DOHH2 (cell line): ENCODE results near the gene DOK7.

ENCODE experiments used
- H3F3A ChIP-seq: fragments of 200-600 bp; sonication (generic), shearing (Covaris generic); 2 replicates; pipeline ENCODE4 v1.6.0; 2016; ENCODE audit warnings: antibody characterized with exemption, mild to moderate bottlenecking; ENCODE audit not compliant: control insufficient read depth, insufficient read depth
- H3K27ac ChIP-seq: fragments of 200-600 bp; sonication (generic); 2 replicates; pipeline ENCODE4 v1.5.1; 2014; ENCODE audit warnings: low read depth, mild to moderate bottlenecking, low read length, moderate library complexity
- H3K27me3 ChIP-seq: fragments of 200-600 bp; sonication (generic); 2 replicates; pipeline ENCODE4 v1.6.1; 2014; ENCODE audit warnings: mild to moderate bottlenecking, low read length, mixed read lengths; ENCODE audit not compliant: control insufficient read depth
- H3K36me3 ChIP-seq: fragments of 200-600 bp; sonication (generic); 2 replicates; pipeline ENCODE4 v1.6.1; 2014; ENCODE audit warnings: mild to moderate bottlenecking, low read length, moderate library complexity, mixed read lengths; ENCODE audit not compliant: control insufficient read depth
- H3K4me1 ChIP-seq: fragments of 200-600 bp; sonication (generic); 2 replicates; pipeline ENCODE4 v1.6.1; 2014; ENCODE audit warnings: mild to moderate bottlenecking, low read length, mixed read lengths; ENCODE audit not compliant: control insufficient read depth
- H3K4me2 ChIP-seq: fragments of 200-600 bp; sonication (generic); 2 replicates; pipeline ENCODE4 v1.6.0; 2014; ENCODE audit warnings: mild to moderate bottlenecking, low read length, moderate library complexity
- H3K4me3 ChIP-seq: fragments of 200-600 bp; sonication (generic); 2 replicates; pipeline ENCODE4 v1.5.1; 2014; ENCODE audit warnings: mild to moderate bottlenecking, low read length, mixed read lengths
- H3K79me2 ChIP-seq: fragments of 200-600 bp; sonication (generic); 2 replicates; pipeline ENCODE4 v1.6.1; 2014; ENCODE audit warnings: mild to moderate bottlenecking, low read length, mixed read lengths; ENCODE audit not compliant: control insufficient read depth
- H3K9me2 ChIP-seq: fragments of 200-600 bp; sonication (generic); replicated peaks from 2 replicates; pipeline ENCODE4 v1.6.1; 2014; ENCODE audit warnings: mild to moderate bottlenecking, low read length, mixed read lengths; ENCODE audit not compliant: control insufficient read depth
- H3K9me3 ChIP-seq: fragments of 200-600 bp; sonication (generic); 2 replicates; pipeline ENCODE4 v1.6.1; 2014; ENCODE audit warnings: antibody characterized with exemption, low read length, mixed read lengths; ENCODE audit not compliant: control insufficient read depth, insufficient read depth
- H4K20me1 ChIP-seq: fragments of 200-600 bp; sonication (generic); 2 replicates; pipeline ENCODE4 v1.6.0; 2014; ENCODE audit warnings: low read depth, mild to moderate bottlenecking, antibody characterized with exemption, low read length, moderate library complexity; ENCODE audit not compliant: control insufficient read depth, insufficient read depth
- CTCF ChIP-seq: fragments of 200-600 bp; sonication (generic); IDR thresholded peaks from one replicate; pipeline ENCODE4 v1.5.1; 2014; ENCODE audit warnings: antibody characterized with exemption, mild to moderate bottlenecking, low read depth, low read length; ENCODE audit not compliant: poor library complexity, severe bottlenecking
- EZH2phosphoT487 ChIP-seq: fragments of 200-600 bp; sonication (generic); IDR thresholded peaks from 2 replicates; pipeline ENCODE4 v1.6.1; 2017; ENCODE audit warnings: borderline replicate concordance, mild to moderate bottlenecking, antibody characterized with exemption, low read length, moderate library complexity, mixed read lengths

DOK7 gene

GRCh38 chr4:3468154-3468553 is 5.0 kb downstream of the DOK7 start:
- H3K4me2 ChIP-seq: no peak overlapping the region
- no peak for TF ChIP-seq CTCF
- TF ChIP-seq EZH2phosphoT487: no peak
- no peaks in the 10 kb centered on the region for H3K79me2 ChIP-seq
- no peaks in the 10 kb centered on the region for H3K4me1 ChIP-seq
- peaks cover 11% of the 10 kb centered on the region; the same call in 1 of the 2 replicates for H3K9me3 ChIP-seq
- no peaks in the 10 kb centered on the region for H3F3A ChIP-seq
- no peaks in the 10 kb centered on the region for H4K20me1 ChIP-seq
- no peaks in the 10 kb centered on the region for H3K9me2 ChIP-seq
- no peaks in the 10 kb centered on the region for H3K27me3 ChIP-seq
- no peak overlapping the region for H3K27ac ChIP-seq
- no peaks in the 10 kb centered on the region for H3K36me3 ChIP-seq
- H3K4me3 ChIP-seq: no peak overlapping the region

DNA sequence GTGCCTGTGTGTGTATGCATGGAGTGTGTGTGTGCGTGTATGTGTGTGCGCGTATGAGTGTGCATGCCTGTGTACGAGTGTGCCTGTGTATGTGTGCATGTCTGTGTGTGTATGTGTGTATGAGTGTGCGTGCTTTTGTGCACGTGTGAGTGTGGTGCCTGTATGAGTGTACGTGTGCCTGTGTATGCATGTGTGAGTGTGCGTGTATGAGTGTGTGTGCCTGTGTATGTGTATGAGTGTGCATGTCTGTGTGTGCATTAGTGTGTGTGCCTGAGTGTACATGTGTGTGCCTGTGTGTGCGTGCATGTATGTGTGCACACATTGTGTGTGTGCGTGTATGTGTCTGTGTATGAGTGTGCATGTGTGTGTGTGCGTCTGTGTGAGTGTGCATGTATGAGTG is 5.7 kb downstream of the DOK7 start:
- Histone ChIP-seq H4K20me1 (no peaks in the 10 kb centered on the region), H3K27ac (no peak overlapping the region), H3K9me2 (no peaks in the 10 kb centered on the region), H3F3A (no peaks in the 10 kb centered on the region), H3K4me2 (no peak overlapping the region), H3K79me2 (no peaks in the 10 kb centered on the region), H3K4me3 (no peak overlapping the region), H3K36me3 (no peaks in the 10 kb centered on the region), H3K9me3 (peaks cover 11% of the 10 kb centered on the region; the same call in 1 of the 2 replicates), H3K27me3 (no peaks in the 10 kb centered on the region), H3K4me1 (no peaks in the 10 kb centered on the region)
- TF ChIP-seq CTCF (no peak), EZH2phosphoT487 (no peak)

DNA sequence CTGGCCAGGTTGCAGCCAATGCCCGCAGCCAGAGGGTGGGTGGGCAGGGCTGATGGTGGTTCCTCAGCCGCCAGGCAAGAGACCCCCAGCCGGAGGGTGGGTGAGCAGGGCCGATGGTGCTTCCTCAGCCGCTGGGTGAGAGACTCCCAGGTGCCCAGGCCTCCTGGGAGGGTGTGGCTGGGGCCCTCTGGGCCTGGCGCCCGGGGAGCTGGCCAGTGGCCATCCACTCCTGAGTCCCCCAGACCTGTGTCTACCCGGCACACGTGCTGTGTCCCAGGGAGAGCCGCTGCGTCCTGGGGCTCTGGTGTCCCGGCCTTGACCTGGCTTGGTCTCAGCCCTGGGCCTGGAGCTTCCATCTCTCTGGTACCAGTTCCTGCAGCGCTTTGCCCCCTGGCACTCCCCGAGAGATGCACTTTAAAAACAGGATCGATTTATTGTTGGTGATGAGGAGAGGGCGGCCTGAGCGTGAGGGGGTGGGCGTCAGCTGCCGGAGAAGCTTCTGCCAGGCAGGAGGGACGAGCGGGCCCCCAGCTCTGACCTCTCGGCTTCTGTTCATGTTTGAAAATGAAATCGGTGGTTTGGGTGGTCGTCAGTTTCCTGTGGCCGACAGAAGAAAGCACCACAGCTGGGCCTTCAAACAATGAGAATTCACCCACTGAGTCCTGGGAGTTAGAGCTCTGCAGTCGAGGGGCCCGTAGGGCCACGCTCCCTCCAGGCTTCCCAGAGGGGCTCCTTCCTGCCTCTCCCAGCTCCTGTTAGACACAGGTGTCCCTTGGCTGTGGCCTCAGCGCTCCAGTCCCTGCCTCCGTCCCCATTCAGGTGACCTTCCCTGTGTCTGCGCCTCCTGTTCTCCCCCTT is 6.5 kb downstream of the DOK7 start:
- Histone ChIP-seq H3K27ac (no peak overlapping the region), H3F3A (no peaks in the 10 kb centered on the region), H3K36me3 (no peaks in the 10 kb centered on the region), H3K27me3 (no peaks in the 10 kb centered on the region), H3K79me2 (no peaks in the 10 kb centered on the region), H3K9me3 (peaks cover 11% of the 10 kb centered on the region; the same call in 1 of the 2 replicates), H3K9me2 (no peaks in the 10 kb centered on the region), H3K4me1 (no peaks in the 10 kb centered on the region), H4K20me1 (no peaks in the 10 kb centered on the region), H3K4me2 (no peak overlapping the region), H3K4me3 (no peak overlapping the region)
- TF ChIP-seq EZH2phosphoT487: no peak
- TF ChIP-seq CTCF: no peak
